Activated CD8-positive, alpha-beta memory T cell treated with anti-CD3 and anti-CD28 coated beads for 1 hour (primary cell): Measurements from ENCODE around the gene RPS6KB1.
"Not testable (repeated sequence)": the region's sequence is repeated elsewhere in the genome, so short reads cannot be mapped to it uniquely, and the experiment has no call there.

Source experiments
- DNase-seq, 2 donors: peaks; one replicate each; pipeline ENCODE4 v3.0.0-alpha.2; 2020; ENCODE audit warnings: low read depth in 1 of 2; ENCODE audit errors: extremely low read depth in 1 of 2

The RPS6KB1 gene

DNA sequence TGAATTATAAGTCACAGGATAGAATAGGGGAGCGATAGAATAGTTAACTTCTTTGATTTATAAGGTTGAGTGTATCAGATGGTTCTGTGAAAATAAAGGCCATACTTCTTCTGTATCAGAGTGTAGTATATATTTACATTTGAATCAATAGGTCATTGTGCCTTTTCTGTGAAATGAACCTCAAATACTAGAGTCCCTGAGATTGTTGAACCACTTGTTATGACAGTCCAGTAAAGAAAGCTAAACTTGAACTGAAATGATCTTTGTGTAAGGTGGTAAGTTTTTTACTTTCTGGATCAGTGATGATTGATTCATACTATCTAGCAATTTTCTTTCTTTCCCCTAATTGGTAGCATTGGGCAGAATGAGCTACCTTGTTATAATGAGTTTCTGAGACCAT lies 40.4 kb downstream of the RPS6KB1 start:
- not testable (repeated sequence) for DNase-seq

DNA sequence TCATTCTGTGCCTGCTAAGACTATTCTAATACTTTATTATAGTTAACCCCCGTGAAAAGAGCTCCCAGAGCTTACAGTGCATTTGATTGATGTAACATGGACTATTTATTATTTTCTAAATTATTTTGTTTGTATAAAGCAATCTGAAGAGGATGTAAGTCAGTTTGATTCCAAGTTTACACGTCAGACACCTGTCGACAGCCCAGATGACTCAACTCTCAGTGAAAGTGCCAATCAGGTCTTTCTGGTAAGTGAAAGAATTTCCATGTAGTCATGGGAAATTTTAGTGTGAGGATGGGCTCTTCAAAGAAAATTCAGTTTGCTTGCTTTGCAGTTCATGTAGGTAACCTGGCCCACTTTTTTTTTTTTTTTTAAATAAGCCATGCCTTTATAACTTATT lies 47.8 kb downstream of the RPS6KB1 start:
- not testable (repeated sequence) for DNase-seq

DNA sequence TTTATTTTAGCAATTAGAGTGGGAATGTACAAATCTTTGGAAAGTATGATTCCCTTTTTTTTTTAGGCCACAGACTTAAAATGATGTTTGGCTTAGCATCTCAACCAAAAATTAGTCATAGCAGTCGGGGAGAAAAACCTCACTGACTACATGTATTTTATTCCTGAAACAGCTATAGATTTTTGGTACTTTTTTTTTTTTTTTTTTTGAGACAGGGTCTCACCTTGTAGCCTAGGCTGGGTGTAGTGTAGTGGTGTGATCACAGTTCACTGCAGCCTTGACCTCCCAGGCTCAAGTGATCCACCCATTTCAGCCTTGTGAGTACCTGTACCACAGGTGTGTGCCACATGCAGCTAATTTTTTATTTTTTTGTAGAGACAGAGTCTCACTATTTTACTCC lies 48.2 kb downstream of the RPS6KB1 start:
- DNase-seq, result no peak

GRCh38 chr17:59946433-59946832 lies 53.5 kb downstream of the RPS6KB1 start:
- DNase-seq, result not testable (repeated sequence)

GRCh38 chr17:59947310-59947709 lies 54.4 kb downstream of the RPS6KB1 start:
- DNase-seq, result not testable (repeated sequence)

- DNase-seq, result no peak
Observed at GRCh38 chr17:59950049-59950448, 57.1 kb downstream of the RPS6KB1 start.

DNA sequence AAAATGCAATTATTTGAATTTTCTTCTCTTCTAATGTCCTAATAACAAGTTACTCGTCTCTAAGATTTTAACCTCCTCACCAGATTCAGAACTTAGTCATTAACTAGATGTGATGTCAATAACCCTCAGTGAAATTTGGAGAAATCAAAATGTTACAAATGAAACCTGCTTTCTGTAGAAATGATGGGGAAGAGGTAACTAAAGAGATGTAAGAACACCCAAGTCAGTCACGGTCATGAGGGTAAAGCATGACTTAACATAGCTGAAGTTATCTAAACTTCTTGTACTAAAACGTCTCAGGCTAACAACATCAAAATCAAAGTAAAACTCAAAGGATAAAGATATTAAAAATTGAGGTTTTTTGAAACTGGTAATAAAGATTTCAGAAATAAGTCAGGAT lies 61.9 kb downstream of the RPS6KB1 start:
- DNase-seq, result no peak

- DNase-seq, result not testable (repeated sequence)
Observed at GRCh38 chr17:59959574-59959973, 66.7 kb downstream of the RPS6KB1 start.

DNA sequence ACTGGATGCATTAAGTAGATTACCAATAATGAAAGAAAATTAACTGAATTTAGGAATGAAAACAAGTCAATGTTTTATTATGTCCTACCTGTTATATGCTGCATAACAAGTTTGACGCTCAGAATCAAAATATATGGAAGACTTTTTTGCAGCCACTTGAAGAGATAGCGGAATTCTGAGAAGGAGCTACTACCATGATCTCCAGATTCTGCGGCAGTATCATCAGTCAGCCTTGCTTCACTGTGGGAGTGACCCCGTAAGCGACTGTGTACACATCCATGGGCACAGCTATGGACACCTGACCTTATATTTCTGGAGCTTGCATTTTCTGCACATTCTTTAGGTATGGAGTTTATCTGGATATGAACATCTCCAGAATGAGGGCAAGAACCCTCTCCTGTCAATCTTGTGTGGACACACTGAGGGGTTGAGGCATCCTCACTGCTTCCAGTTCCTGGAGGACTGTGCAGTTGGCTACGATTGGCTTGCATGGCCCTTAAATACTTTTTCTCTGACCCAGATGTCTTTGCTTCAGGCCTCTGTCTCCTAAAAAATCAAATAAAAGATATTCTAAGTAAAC lies 69.9 kb downstream of the RPS6KB1 start:
- DNase-seq, result no peak

- peak in 1 of 2 donors; percentile 19 for DNase-seq
Observed at GRCh38 chr17:59963738-59964481, 71.0 kb downstream of the RPS6KB1 start.

GRCh38 chr17:59964482-59965328 lies 71.8 kb downstream of the RPS6KB1 start, which contains the start of gene RNFT1:
RNFT1 (minus strand) TSS chr17:59964740; CDS start chr17:59964663, 77 bp downstream.
- peak in 1 of 2 donors; percentile 90 for DNase-seq

- DNase-seq, result not testable (repeated sequence)
Observed at GRCh38 chr17:59971771-59972170, 78.8 kb downstream of the RPS6KB1 start.

- no peak for DNase-seq
Observed at GRCh38 chr17:59972778-59973177, 79.9 kb downstream of the RPS6KB1 start.

GRCh38 chr17:59973483-59973882 lies 80.6 kb downstream of the RPS6KB1 start:
- not testable (repeated sequence) for DNase-seq

GRCh38 chr17:59975166-59975565 lies 82.2 kb downstream of the RPS6KB1 start:
- not testable (repeated sequence) for DNase-seq

- DNase-seq, result not testable (repeated sequence)
Observed at GRCh38 chr17:59996608-59997007, 103.7 kb downstream of the RPS6KB1 start.
